Pancreas (tissue), 10 donors: ENCODE results near the gene EXOC4. TPM values are rescaled to one million over a fixed set of nuclear protein-coding genes. Genes with fewer than 3 reads are reported as not detected.
A peak's percentile ranks its signal among the peaks of the same experiment; 100 is the strongest.
"Not testable (repeated sequence)": the region's sequence is repeated elsewhere in the genome, so short reads cannot be mapped to it uniquely, and the experiment has no call there.

ENCODE experiments used
- ATAC-seq, 4 donors: fragments of 200-7000 bp; cut with Tn5 transposase; one replicate each; pipeline versions ENCODE4 v1.8.0 to v1.9.1; 2020; ENCODE audit warnings: mild to moderate bottlenecking in 4 of 4, moderate library complexity in 4 of 4
- DNase-seq, 6 donors: peaks; one replicate each; pipeline ENCODE4 v3.0.0-alpha.2; 2020
- FAIRE-seq: peaks from 2 replicates; lab custom pipeline; 2012; peaks lifted over from hg19 to GRCh38; lab: Jason Lieb, UNC
- H3K27ac ChIP-seq, 4 donors: fragments of 200-600 bp; sonication (generic); 1 replicate in 3 of 4; 2 replicates in 1 of 4; pipeline versions ENCODE4 v1.5.0 to v1.8.0; 2020
- H3K27me3 ChIP-seq, 4 donors: fragments of 200-600 bp; one replicate each; pipeline ENCODE4 v1.8.0; 2021
- H3K36me3 ChIP-seq, 3 donors: fragments of 200-600 bp; sonication (generic) in 1 of 3; one replicate each; pipeline versions ENCODE4 v1.5.0 to v1.8.0; 2020 to 2021
- H3K4me1 ChIP-seq, 3 donors: fragments of 200-600 bp; one replicate each; pipeline ENCODE4 v1.8.0; 2021
- H3K4me3 ChIP-seq, 4 donors: fragments of 200-600 bp; sonication (generic) in 2 of 4; one replicate each; pipeline versions ENCODE4 v1.5.0 to v1.8.0; 2020 to 2021
- H3K9me3 ChIP-seq, 4 donors: fragments of 200-600 bp; one replicate each; pipeline ENCODE4 v1.8.0; 2021
- CTCF ChIP-seq, 4 donors: fragments of 200-600 bp; sonication (generic) in 3 of 4; IDR thresholded peaks; one replicate each; pipeline versions ENCODE4 v1.5.0 to v1.8.0; 2021; ENCODE audit warnings: antibody characterized with exemption in 4 of 4
- WGBS, 2 donors: extraction: QIAGEN DNeasy Blood & Tissue Kit; methylation state at CpG; one replicate each; pipeline ENCODE4 v1.1.7; 2013; 5-methylcytosine and 5-hydroxymethylcytosine counted together
- intact Hi-C, 3 donors: fragments of 100-400 bp; cut with DNase I; formaldehyde crosslinking; loops; one replicate each; pipeline versions ENCODE4 v1.11.1 to v1.14.2; 2022
- polyA plus RNA-seq, 2 donors: library from polyadenylated mRNA; stranded (reverse); fragments of 200-250 nt; gene quantifications; one replicate each; pipeline ENCODE4 v1.2.3, GENCODE V29; 2013
- total RNA-seq, 6 donors: library from RNA; stranded (reverse); fragmentation: NEBNext Ultra II Directional in 4 of 6; extraction: Animal tissue kit (Norgen Biotek cat#: 25700) in 4 of 6; gene quantifications; one replicate each; pipeline versions ENCODE4 v1.2.1 to v1.2.4, GENCODE V29; 2021 to 2023
- donor health status: healthy with polysubstance abuse.
- donor health status: DM: no; HTN: no; CAD: no; lungs with moderate emphysema.
- donor health status: DM: no; HTN: no; CAD: no.
- donor health status: control.
- donor health status: control.
- donor health status: Bipolar disorder and iron deficiency.
- donor health status: DM: yes; HTN: yes; CAD: no.
- donor health status: DM: no; HTN: no; CAD: no.
- donor health status: DM: no; HTN: no; CAD: no.
- donor health status: DM: yes; HTN: yes; CAD: no.

EXOC4 gene
- total and polyA plus RNA-seq, 8 donors: 13.4 to 81.2 (median 53.8) TPM

DNA sequence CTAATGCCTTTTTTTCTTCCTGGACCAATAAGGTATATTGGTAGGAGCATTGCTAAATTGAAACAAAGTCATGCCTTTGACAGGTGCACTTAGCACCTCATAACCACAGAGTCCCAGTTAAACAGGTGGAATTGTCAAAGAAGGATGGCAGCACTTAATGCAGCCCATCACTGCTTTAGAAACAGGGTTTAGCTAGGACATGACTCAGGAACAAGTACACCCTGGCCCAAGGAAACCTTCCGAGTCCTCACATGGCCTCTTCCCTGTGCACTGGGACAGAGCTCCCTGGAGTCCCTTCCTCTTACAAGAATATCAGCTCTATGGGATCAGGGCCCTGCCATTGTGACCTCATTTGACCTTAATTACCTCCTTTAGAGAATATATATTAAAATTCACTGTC, 382.7 kb downstream of the EXOC4 start:
- no peaks in the 10 kb centered on the region for H3K27me3 ChIP-seq
- ATAC-seq: no peak
- H3K9me3 ChIP-seq: no peaks in the 10 kb centered on the region
- H3K36me3 ChIP-seq: no peaks in the 10 kb centered on the region
- TF ChIP-seq CTCF (IDR thresholded peaks at IDR 0.05): no peak
- H3K27ac ChIP-seq: no peak overlapping the region
- intact Hi-C loops: no loop called here
- no peaks in the 10 kb centered on the region for H3K4me1 ChIP-seq
- no peak overlapping the region for H3K4me3 ChIP-seq
- no peak for DNase-seq
- 96 to 98% methylated on average over 1 of the region's 1 CpG for WGBS, 2 donors
- FAIRE-seq: no peak

DNA sequence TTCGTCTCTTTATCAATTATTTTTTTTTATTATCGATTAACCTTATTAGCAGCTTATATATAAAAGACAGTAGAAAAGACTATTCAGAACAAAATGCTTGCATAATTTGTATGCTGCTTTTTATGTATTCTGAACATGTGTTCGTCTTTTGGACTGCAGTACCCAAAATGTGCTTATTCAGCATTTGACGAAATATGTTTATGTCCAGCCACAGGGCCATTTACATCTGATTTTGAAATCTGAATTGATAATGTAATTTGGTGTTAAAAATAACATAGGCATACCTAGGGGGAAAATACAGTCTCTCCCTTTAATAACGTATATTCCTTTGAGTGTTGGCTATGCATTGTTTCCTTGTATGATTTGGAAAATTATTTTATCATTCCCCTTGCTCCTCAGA, 386.0 kb downstream of the EXOC4 start:
- no peaks in the 10 kb centered on the region for H3K4me1 ChIP-seq
- no peaks in the 10 kb centered on the region for H3K9me3 ChIP-seq
- intact Hi-C loops: no loop called here
- no peaks in the 10 kb centered on the region for H3K27me3 ChIP-seq
- no peak overlapping the region for H3K27ac ChIP-seq
- FAIRE-seq: no peak
- no peak overlapping the region for H3K4me3 ChIP-seq
- H3K36me3 ChIP-seq: no peaks in the 10 kb centered on the region
- ATAC-seq: no peak
- whole genome bisulfite sequencing, 2 donors: 93 to 97% methylated on average over 5 of the region's 5 CpGs
- no peak for TF ChIP-seq CTCF (IDR thresholded peaks at IDR 0.05)
- no peak for DNase-seq

- ATAC-seq: peak in 1 of 4 donors; percentile 27
- WGBS, 2 donors: 90 to 93% methylated on average over 2 of the region's 2 CpGs
- no peak for FAIRE-seq
Observed at GRCh38 chr7:133641436-133641835, 388.6 kb downstream of the EXOC4 start.

DNA sequence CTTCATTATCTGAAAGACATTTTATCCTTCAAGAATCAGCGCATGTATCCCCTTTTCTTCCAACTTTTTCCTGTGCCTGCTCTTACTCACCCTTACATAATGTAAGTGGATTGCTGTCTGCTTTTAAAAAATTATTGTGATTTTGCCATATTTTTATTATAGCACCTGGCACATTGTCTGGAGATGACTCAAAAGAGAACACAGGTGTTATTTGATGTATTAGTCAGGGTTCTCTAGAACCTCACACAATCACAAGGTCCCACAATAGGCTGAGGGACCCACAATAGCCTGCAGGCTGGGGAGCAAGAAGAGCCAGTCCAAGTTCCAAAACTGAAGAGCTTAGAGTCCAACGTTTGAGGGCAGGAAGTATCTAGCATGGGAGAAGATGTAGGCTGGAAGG, 390.0 kb downstream of the EXOC4 start:
- DNase-seq (no peak), FAIRE-seq (no peak), ATAC-seq (no peak)
- peaks cover 0 to 4% (median 0%) of the 10 kb centered on the region in 3 donors for H3K4me1 ChIP-seq
- no peak overlapping the region for H3K27ac ChIP-seq
- H3K4me3 ChIP-seq: no peak overlapping the region
- H3K27me3 ChIP-seq: no peaks in the 10 kb centered on the region
- intact Hi-C loops: no loop called here
- no peaks in the 10 kb centered on the region for H3K9me3 ChIP-seq
- no peak for TF ChIP-seq CTCF (IDR thresholded peaks at IDR 0.05)
- H3K36me3 ChIP-seq: no peaks in the 10 kb centered on the region
- WGBS, 2 donors: 87% methylated on average over 2 of the region's 2 CpGs

More at GRCh38 chr7:133641436-133641835, 388.6 kb downstream of the EXOC4 start:
- TF ChIP-seq CTCF (IDR thresholded peaks at IDR 0.05): no peak
- no peak for DNase-seq
- Histone ChIP-seq H3K36me3 (no peaks in the 10 kb centered on the region), H3K4me1 (peaks cover 0 to 3% (median 0%) of the 10 kb centered on the region in 3 donors), H3K27me3 (no peaks in the 10 kb centered on the region), H3K4me3 (no peak overlapping the region), H3K27ac (no peak overlapping the region), H3K9me3 (no peaks in the 10 kb centered on the region)
- intact Hi-C loops: no loop called here

DNA sequence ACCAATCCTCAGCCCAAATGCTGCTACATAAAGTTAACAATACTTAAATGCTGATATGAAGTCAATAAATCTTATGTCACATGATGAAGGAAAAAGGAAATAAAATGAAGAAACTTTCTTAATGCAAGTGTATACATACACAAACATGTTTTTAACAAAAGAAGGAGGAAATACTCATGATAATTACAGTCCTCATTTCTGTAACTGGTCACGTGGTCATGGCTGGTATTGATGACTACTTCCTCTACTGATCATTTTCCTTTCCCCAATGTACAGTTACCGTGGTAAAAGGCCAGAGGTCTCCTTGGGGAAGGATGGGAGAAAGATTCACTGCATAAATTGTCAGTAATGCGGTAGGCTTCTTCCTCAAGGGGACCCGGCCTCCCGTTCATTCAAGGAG, 390.8 kb downstream of the EXOC4 start:
- H3K4me1 ChIP-seq, ATAC-seq, H3K36me3 ChIP-seq, intact Hi-C loops, FAIRE-seq, DNase-seq, H3K9me3 ChIP-seq, H3K27me3 ChIP-seq, H3K4me3 ChIP-seq, H3K27ac ChIP-seq: not testable (repeated sequence)
- WGBS, 2 donors: 77 to 99% methylated on average over 5 of the region's 5 CpGs
